Measurements from ENCODE around the gene ZNF827. TPM values are rescaled to one million over a fixed set of nuclear protein-coding genes. Genes with fewer than 3 reads are reported as not detected.
A peak's percentile ranks its signal among the peaks of the same experiment; 100 is the strongest.

Gene ZNF827, protein sequence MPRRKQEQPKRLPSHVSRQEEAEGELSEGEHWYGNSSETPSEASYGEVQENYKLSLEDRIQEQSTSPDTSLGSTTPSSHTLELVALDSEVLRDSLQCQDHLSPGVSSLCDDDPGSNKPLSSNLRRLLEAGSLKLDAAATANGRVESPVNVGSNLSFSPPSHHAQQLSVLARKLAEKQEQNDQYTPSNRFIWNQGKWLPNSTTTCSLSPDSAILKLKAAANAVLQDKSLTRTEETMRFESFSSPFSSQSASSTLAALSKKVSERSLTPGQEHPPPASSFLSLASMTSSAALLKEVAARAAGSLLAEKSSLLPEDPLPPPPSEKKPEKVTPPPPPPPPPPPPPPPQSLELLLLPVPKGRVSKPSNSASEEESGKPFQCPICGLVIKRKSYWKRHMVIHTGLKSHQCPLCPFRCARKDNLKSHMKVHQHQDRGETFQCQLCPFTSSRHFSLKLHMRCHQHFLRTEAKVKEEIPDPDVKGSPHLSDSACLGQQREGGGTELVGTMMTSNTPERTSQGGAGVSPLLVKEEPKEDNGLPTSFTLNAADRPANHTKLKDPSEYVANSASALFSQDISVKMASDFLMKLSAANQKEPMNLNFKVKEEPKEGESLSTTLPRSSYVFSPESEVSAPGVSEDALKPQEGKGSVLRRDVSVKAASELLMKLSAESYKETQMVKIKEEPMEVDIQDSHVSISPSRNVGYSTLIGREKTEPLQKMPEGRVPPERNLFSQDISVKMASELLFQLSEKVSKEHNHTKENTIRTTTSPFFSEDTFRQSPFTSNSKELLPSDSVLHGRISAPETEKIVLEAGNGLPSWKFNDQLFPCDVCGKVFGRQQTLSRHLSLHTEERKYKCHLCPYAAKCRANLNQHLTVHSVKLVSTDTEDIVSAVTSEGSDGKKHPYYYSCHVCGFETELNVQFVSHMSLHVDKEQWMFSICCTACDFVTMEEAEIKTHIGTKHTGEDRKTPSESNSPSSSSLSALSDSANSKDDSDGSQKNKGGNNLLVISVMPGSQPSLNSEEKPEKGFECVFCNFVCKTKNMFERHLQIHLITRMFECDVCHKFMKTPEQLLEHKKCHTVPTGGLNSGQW
- total RNA-seq: 20.5 TPM

DNA sequence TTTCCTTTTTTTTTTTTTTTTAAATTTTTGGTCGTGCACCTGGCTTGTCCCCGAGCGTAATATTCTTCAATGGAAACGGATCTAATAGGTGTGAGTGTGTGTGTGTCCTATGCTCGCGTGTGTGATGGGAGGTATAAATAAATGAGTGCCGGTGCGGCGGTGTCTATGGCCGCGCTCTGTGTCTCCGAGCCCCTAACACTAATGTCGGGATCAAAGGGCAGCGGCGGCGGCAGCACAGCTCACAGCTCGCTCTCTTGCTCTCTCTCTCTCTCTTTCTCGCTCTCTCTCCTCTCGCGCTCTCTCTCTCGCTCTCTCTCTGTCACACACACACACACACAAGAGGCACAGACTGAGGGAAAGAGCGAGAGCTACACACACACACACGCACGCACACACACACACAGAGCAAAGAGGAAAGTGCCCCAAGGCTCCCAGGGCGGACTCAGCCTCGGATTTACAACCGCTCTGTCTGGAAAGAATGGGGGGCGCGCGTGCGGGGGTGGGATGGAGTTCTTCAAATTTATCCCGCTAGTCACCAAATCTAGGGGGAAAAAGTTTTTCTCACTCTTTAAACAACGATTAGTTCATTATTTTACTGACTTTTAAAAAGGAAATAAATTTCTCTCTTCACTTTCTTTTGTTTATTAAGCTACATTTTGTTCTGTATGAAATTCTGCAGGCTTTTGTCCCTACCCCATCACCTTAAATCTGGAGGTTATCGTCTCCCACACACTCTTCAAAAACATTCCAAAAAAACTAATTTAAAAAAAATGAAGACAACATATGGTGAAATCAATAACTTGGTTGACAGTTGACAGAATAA, at the start of gene ZNF827:
TSS of gene ZNF827 (minus strand) at position 206 of the 823 bp plus-strand sequence. CDS start 416 bp downstream, outside the sequence.
- peak; percentile 51 to 90 (median 83) for DNase-seq (ENCODE audit: low read depth in 2 of 3, low spot score in 2 of 3)

DNA sequence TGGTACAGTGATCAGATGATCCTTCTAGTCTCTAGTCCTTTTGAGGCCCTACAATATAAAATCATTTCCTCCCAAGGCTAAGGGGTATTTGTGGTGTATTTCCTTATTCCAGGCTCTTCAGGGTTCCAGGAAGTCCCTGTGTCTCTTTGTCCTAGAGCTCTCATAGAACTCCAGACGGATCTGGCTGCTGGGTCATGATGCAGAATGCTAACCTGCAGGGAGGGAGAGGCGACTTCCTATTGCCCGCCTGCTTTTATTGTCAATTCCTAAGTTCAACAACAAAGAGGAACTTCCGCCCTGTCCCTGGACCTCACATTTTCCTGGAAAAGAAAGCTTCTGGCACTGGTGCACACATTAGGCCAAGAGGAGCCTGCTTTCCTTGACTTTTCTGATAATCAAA, 45.9 kb upstream of the ZNF827 start:
- DNase-seq (ENCODE audit: low read depth in 2 of 3, low spot score in 2 of 3): no peak

DNA sequence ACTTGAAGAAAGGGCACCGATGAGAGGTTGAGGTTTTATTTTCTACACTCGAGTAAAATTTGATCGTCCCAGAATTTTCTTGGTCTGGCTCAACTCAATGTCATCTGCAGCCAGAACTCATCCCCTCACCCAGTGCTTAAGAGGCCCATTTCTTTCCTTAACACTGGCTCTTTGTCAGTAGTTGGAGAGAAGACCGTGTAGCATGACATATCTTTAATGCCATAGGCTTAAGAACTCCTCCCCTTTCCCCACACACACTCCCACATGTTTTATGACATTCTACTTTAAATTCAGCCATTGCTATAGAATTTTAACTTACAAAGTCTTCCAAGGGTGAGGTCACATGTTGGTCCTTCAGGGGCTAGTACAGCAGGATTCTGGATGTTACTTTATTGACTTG, 44.2 kb upstream of the ZNF827 start:
- DNase-seq (ENCODE audit: low read depth in 2 of 3, low spot score in 2 of 3): no peak

DNA sequence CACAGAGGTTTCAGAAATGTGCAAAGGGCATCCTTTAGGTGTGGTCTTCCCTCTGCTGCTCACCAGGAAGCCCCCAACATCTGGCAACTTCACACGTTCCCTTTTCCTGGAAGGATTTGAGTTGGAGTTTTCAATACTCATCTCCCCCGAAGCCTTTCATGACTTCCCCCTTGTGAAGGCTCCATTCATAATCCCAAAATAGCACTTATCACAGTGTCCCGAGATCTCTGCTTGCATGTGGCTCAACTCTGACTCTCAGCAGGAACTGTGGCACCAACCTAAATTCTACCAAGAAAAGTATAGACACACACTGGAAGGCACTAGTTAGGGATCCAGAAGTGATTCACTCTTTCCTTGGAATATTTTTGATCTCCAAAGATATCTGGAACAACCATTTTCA, 40.5 kb upstream of the ZNF827 start:
- DNase-seq (ENCODE audit: low read depth in 2 of 3, low spot score in 2 of 3): no peak

DNA sequence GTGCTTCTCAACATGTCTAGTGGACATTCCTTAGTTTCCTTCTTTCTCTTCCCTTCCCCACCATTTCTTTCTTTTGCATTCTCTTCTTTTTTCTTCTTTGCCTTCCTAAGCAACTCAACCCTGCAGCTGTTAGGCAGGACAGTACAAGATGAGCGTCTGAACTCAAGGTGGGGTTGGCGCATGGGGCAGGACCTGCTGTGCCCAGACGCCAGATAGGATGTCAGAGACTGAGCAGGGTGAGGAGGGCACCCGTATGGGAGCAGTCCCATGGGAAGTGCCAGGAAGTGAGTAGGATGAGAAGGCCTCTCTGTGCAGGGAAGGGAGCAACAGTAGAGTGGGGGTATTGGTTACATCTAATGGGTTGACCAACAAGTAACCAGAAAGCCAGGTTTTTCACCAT, 38.1 kb upstream of the ZNF827 start:
- no peak for DNase-seq (ENCODE audit: low read depth in 2 of 3, low spot score in 2 of 3)

DNA sequence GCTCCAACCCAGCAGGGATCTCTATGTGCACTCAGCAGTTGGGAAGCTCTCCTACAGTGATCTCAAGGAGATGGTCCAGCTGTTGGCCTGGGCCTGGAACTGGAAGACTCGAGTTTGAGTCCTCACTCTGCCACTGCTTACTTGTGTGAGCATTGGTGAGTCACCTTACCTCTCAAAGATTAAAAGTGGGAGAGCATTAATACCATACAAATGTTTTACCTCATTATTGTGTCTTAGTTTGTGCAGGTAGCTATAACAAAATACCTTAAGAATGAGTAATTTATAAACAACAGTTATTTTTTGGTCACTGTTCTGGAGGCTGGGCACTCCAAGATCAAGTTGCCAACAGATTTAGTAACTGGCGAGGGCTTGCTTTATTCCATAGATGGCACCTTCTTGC, 21.4 kb upstream of the ZNF827 start:
- DNase-seq (ENCODE audit: low read depth in 2 of 3, low spot score in 2 of 3): no peak

DNA sequence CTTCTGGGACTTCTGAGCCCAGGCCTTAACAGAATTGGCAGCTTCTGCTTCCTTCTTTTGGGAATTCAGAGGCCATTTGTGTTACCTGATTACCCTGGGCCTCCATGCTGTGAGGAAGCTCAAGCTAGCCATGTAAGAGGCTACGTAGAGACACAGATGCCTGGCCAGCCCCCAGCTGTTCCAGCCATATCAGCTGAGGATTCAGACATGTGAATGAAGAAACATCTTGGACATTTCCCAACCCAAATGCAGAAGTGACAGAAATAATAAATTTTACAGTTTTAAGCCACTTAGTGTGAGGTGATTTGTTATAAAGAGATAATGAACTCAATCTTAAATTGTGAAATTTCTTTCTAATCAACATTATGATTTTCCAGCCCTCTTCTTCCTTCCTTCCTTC, 18.7 kb upstream of the ZNF827 start:
- DNase-seq (ENCODE audit: low read depth in 2 of 3, low spot score in 2 of 3): no peak

DNA sequence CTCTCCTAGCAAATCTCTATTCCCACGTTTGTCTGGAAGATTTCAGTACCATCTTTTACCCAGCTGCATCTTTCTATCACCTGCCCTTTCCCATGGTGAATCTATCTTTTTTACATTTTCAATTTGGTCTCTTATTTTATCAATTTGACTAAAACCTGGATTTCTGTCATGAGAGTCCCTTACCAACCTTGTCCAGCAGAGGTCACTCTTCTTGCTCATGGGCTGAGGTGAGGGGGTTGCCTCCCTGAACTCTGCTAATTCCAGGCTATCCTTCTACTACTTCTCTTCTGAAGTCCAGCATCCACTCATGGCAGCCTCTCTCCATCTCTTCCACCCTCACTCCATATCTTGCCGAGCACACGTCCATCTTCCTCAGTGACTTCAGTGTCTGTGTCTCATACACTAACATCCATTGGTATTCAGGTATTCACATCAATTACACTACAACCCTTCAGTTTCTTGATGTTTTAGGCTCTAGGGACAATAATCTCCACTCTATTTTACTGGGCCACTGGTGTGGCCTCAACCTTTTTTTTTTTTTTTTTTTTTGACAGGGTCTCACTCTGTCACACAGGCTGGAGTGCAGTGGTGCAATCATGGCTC, 17.8 kb upstream of the ZNF827 start:
- peak; percentile 13 to 65 (median 43) for DNase-seq (ENCODE audit: low read depth in 2 of 3, low spot score in 2 of 3)

DNA sequence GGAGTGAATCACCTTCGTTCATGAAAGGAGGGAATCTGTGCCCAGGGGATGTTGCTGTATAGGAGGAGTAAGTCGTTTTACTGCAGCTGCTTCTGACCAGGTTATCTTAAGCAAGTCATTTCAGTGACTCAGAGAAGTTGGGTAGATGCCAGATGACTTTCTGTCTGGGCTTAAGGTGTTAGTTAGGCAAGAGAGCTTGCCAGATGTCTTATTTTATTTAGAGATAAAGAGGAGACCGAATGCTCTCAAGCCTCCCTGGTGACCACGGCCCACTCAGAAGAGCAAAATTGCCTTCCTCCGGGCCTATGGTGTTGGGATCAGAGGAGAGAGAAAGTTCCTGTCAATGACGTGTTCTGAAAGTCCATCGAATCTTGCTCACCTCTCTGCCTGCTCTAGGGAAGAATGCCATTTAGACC, 16.3 kb upstream of the ZNF827 start:
- peak in 1 of 3 donors; percentile 36 for DNase-seq (ENCODE audit: low read depth in 2 of 3, low spot score in 2 of 3)

DNA sequence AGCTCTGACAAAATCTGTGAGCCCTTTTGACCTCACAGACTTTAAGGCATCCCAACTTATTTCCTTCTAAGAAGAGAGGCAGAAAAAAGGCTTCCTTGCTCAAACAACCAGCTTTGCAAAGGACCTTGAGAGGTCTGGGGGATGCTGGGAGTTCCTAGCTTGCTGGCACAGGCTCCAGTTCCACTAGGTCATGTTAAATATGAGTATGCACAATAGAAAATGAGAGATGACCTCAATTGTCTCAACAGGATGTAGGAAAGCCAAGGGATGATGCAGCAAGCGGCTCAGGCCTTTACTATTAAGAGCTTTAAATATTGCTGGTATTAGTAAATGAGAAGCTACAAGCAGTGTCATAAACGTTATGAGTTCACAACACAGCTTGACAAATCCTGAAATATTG, 13.3 kb upstream of the ZNF827 start:
- no peak for DNase-seq (ENCODE audit: low read depth in 2 of 3, low spot score in 2 of 3)

DNA sequence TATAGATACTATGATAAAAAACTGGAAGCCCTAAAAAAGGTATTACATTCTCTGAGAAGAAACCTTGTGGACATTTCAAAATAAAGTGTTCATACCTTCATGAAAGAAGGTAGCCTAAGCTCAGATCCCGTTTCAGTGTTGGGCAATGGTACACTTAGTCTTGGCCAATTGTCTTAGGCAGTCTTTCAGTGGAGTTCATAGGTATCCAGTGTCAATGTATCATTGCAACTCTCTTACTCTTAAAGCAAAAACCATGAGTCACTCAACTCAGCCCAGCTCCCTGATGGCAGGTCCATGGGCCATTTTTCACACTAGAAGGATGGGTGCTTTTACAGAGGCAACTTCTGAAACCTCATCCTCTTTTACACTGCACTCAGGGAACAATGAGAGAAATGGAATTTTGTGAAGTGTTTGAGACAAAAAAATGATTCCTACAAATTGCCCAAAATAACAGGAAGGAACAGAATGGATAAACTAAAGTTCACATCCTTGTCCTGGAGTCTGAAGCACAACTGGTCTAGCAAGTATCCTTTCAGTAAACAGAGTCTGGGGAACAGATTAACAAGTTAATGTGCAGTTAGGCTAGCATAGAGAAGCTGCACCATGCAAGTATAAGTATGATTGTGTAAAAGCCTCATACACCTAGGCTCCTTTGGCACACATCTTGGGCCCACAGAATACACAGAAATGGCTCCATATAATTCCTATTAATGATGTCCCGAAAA, 7.0 kb upstream of the ZNF827 start:
- DNase-seq (ENCODE audit: low read depth in 2 of 3, low spot score in 2 of 3): no peak

DNA sequence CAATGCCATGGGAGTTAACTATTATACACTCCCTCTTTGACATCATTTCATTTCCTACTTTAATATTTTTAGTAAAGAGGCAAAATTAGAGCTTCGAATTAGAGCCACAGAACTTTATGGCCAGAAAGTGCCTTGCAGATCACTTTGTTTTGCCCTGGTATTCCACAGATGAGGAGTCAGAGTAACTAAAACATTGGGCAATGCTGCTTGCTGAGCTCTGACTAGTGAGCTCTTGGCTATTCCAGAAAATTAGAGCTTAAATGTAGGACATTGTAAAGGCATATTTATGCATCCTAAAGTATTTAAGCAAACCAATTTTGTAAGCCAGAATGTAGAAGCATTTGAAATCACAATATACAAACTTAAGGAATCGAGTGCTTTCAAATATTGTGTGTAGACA, 6.3 kb upstream of the ZNF827 start:
- no peak for DNase-seq (ENCODE audit: low read depth in 2 of 3, low spot score in 2 of 3)

DNA sequence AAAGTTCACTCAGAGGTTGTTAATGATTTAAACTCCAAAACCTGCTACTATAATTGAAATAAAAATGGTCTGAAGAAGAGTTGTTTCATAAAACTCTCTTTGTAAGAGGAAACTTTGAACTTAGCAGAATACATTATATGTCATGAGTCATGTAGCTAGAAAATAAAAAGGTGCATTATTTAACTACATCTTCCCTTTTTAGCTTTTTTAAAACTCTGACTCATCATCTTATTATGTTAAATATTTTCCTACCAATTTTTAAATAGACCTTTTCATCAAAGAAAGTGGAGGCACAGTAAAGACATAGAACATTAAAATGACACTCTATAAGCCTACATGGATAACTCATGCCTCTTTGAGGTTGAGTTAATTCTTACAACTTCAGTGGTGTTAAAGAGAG, 1.2 kb upstream of the ZNF827 start:
- DNase-seq (ENCODE audit: low read depth in 2 of 3, low spot score in 2 of 3): no peak

DNA sequence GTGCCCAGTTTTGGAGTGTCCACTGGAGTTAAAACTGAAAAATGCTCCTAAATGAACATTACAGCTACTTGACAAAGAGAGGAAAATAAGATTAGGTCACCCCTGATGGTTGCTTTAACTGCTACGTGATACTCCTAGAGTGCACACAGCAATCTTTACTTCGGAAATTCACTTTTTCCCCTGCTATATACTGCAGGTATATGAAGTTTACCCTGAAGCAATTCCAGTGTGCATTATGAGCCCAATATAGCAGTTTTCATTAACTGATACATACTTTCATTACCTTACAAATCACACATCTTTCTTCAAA, 773 bp upstream of the ZNF827 start:
- no peak for DNase-seq (ENCODE audit: low read depth in 2 of 3, low spot score in 2 of 3)

DNA sequence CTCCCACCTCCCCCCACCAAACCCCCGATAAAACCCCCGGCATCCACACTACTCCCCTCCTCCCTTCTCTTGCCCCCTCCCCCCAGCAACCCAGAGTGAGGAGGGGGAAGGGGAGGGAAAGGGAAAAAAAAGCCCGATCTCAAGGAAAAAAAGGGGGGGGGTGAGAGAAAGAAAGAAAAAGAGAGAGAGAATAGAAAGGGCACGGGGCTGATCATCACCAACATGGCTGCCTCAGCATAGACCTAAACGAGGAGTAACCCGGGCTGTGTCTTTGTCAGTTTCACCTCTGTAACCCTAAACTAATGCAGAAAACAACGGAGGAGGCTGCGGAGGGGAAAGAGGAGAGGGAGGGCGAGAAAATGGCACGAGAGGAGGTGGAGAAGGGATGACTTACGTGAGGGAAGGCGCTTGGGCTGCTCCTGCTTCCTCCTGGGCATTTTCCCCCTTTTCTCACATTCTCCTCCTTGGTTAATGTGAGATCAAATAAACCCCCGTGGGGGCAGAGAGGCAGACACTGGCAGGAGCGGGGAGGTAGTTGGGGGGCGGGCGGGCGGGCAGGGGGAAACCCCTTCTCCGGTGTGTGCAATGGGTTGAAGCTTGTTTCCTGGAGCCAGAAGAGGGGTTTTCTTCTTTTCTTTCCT, 532 bp downstream of the ZNF827 start:
- DNase-seq (ENCODE audit: low read depth in 2 of 3, low spot score in 2 of 3): peak; percentile 35 to 60 (median 40)

DNA sequence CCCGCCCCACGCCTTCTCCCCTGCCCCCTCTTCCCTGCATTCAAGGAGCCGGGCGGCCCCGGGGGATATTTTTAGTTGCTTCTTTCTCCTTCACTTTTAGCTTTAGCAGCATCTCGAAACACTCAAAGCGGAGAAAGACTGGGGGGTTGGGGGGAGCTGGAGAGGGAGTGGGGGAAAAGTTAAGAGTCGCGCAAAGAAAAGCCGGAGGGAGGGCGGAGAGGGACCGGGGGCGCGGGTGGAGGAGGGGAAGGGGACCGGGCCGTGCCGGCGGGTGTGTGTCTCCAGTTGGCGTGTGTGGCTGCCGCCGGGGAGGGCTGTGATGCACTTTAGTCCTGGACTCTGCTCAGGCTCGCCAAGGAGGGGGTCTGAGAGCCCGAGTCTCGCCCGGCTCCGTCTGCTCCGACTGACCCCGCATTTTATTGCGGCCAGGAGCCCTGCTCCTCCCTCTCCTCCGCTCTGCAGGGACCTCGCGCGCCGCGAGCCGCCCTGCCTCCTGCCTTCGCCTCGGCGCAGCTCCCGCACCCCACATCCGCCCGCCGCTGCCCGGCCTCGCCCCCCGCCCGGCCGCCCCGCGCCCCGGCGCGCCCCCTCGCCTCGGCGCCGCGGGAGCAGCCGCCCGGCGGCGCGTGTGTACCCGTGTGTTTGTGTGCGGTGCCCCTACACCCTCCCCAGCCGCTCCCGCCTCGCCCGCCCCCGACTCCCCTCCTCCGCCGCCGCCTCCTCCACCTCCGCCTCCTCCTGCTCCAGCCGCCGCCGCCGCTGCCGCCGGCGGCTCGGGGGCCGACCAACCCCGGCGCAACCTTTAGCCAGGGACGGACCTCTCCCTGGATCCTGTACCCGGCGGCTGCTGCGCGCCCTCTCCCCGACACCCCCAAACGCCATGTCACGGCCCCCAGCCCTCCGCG, 1.4 kb downstream of the ZNF827 start:
- peak; percentile 18 to 51 (median 45) for DNase-seq (ENCODE audit: low read depth in 2 of 3, low spot score in 2 of 3)

DNA sequence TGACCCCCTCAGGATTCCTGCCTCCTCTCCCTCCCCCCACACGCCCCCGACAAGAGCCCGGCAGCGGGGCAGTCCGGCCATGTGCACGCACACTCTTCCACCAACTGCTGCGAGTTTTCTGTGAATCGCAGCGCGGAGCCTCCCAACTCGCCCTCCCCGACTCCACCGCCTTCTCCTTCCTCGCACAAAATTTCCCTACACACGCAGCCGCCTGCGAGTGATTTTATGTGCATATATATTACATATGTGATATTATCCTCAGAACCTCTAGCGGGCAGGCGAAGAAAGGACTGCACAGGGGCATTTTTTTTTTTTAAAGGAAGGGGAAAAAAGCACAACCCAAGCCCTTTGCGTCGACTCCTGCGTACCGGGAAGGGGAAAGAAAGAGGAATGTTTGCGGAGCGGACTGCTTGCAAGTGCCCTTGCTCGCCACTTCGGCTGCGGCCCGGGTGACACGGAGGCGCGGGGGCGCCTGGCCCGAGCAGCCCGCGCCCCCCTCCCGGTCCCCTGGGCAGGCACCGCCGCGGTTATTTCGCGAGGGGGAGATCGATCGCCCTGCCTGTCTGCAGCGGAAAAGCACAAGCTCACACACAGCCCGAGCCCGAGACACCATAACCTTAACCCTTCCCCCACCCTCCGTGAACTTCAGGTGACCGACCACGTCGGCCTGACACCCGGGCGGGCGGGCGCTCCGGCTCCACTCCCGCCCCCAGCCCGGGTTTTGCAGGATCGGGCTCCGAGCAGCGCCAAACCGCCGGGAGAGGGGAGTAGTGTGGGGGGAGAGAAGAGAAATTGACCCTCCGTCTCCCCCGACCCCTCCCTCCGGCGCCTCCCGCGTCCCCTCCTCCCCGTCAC, 2.3 kb downstream of the ZNF827 start:
- peak; percentile 41 to 86 (median 84) for DNase-seq (ENCODE audit: low read depth in 2 of 3, low spot score in 2 of 3)
